Measurements from ENCODE around the gene XXYLT1. TPM values are rescaled to one million over a fixed set of nuclear protein-coding genes. Genes with fewer than 3 reads are reported as not detected.

XXYLT1 gene
- total and polyA plus RNA-seq, 2 of the 8 experiments (the other 6 are each of a cell fraction or from before 2014, with no cell fraction given), result 18.9 to 23.8 TPM

- Histone ChIP-seq H4K20me1 (replicated peaks in 1 of 2; ENCODE audit: control insufficient read depth in 1 of 2, insufficient read depth in 2 of 2, low read length in 2 of 2) (no peaks in the 10 kb centered on the region), H3K14ac (ENCODE audit: insufficient read length) (no peak overlapping the region), H2AK5ac (ENCODE audit: low read depth, low read length) (no peak overlapping the region), H3K79me2 (ENCODE audit: control insufficient read depth in 1 of 2, insufficient read depth in 2 of 2, low read length in 2 of 2) (no peaks in the 10 kb centered on the region), H2BK5ac (ENCODE audit: low read depth, low read length) (no peak overlapping the region), H3K36me3 (ENCODE audit: control insufficient read depth in 2 of 4, insufficient read depth in 4 of 4, low read length in 3 of 4) (no peaks in the 10 kb centered on the region), H3K4me3 (ENCODE audit: extremely low read depth in 1 of 4, insufficient read depth in 2 of 4, low read depth in 3 of 4, low read length in 4 of 4) (no peak overlapping the region), H3K23ac (ENCODE audit: insufficient read length) (no peak overlapping the region), H3K18ac (ENCODE audit: extremely low read depth, low read length) (no peak overlapping the region), H2BK20ac (ENCODE audit: low read length) (no peak overlapping the region), H3K4me2 (ENCODE audit: insufficient read depth in 1 of 2, low read depth in 2 of 2, low read length in 2 of 2) (no peak overlapping the region), H3K79me1 (ENCODE audit: low read depth, low read length) (no peaks in the 10 kb centered on the region), H4K91ac (replicated peaks; ENCODE audit: insufficient read length, low read length) (no peak overlapping the region), H3K27me3 (replicated peaks in 1 of 4; ENCODE audit: control insufficient read depth in 3 of 4, extremely low read depth in 1 of 4, insufficient read depth in 3 of 4, low read length in 3 of 4) (peaks cover 0 to 9% (median 8%) of the 10 kb centered on the region in 4 experiments; a peak in 3 of 7 replicates), H3K56ac (replicated peaks; ENCODE audit: insufficient read length, low read depth, low read length) (no peak overlapping the region), H2AFZ (ENCODE audit: low read length) (no peak overlapping the region), H2BK120ac (replicated peaks; ENCODE audit: low read depth, low read length) (no peak overlapping the region), H3K9me3 (ENCODE audit: insufficient read depth in 2 of 2, low read depth in 1 of 2, low read length in 1 of 2) (no peaks in the 10 kb centered on the region), H4K5ac (ENCODE audit: insufficient read length, low read depth, low read length) (no peak overlapping the region), H3K4ac (replicated peaks; ENCODE audit: insufficient read length, low read depth, low read length) (no peak overlapping the region), H2BK12ac (ENCODE audit: low read depth, low read length) (no peak overlapping the region), H3K23me2 (ENCODE audit: low read depth, low read length) (no peaks in the 10 kb centered on the region), H3K4me1 (replicated peaks in 1 of 4; ENCODE audit: control insufficient read depth in 3 of 4, insufficient read depth in 4 of 4, low read length in 3 of 4) (peaks cover 6 to 22% (median 14%) of the 10 kb centered on the region in 4 experiments), H4K8ac (ENCODE audit: extremely low read depth, insufficient read depth, low read length) (no peak overlapping the region), H2BK15ac (ENCODE audit: low read length) (no peak overlapping the region; the same call in 1 of the 2 replicates), H3K27ac (ENCODE audit: low read depth, low read length) (no peak overlapping the region), H3K9ac (replicated peaks in 1 of 4; ENCODE audit: extremely low read depth in 1 of 4, low read depth in 3 of 4, low read length in 3 of 4) (no peak overlapping the region)
- 86% methylated on average over 5 of the region's 5 CpGs; no CpG with 5 or more reads in 1 of the 2 experiments for WGBS, 2 experiments (ENCODE audit: extremely low coverage in 1 of 2, insufficient coverage in 1 of 2, insufficient read length in 1 of 2, insufficient replicate concordance in 2 of 2, low coverage in 1 of 2, low lambda C conversion rate in 2 of 2, missing lambda C conversion rate in 1 of 2)
- no peak for TF ChIP-seq BCL11A (IDR thresholded peaks at IDR 0.05; ENCODE audit: low read depth in 2 of 2, low read length in 2 of 2)
- TF ChIP-seq KDM1A (IDR thresholded peaks at IDR 0.05; ENCODE audit: borderline replicate concordance, low read length), result peak; percentile 86
- TF ChIP-seq HDAC2 (IDR thresholded peaks at IDR 0.05; ENCODE audit: borderline replicate concordance in 1 of 2, low read depth in 2 of 2, low read length in 2 of 2), result peak in 1 of 2 experiments; percentile 48; a peak in 1 of 4 replicates
- FAIRE-seq (no peak), DNase-seq (ENCODE audit: low read depth in 1 of 2, low spot score in 2 of 2) (no peak)
- CTCF ChIA-PET (ENCODE audit: partially characterized antibody), result interaction anchor here (1.0 to 5.1 kb wide), 3 partner anchors 10 to 24 kb away, joined by 3 to 23 read pairs (median 3); no protein-coding TSS in a partner anchor
- POLR2A ChIA-PET (ENCODE audit: partially characterized antibody), result no interaction called here
These were observed 234.0 kb downstream of the XXYLT1 start for GRCh38 chr3:195036974-195037373.
